ENCODE results near the gene HMCN2. TPM values are rescaled to one million over a fixed set of nuclear protein-coding genes. Genes with fewer than 3 reads are reported as not detected.

Gene HMCN2
- polyA plus RNA-seq, 1 of the 3 experiments (the other 2 are of a cell fraction) = 0.15 TPM

GRCh38 chr9:130458027-130458803 is 192.7 kb downstream of the HMCN2 start:
- H4K20me1 ChIP-seq (ENCODE audit: insufficient read depth) = no peaks in the 10 kb centered on the region
- no peaks in the 10 kb centered on the region for H3K79me2 ChIP-seq (ENCODE audit: insufficient read depth)
- no peak overlapping the region for H3K9ac ChIP-seq
- CTCF ChIA-PET = interaction anchor here (0.6 to 28.4 kb wide), 4 partner anchors 37 to 264 kb away, joined by 3 to 520 read pairs (median 3); no protein-coding TSS in a partner anchor
- no peak for DNase-seq
- no peak overlapping the region for H2AFZ ChIP-seq (ENCODE audit: low read depth)
- no peak overlapping the region for H3K4me2 ChIP-seq
- no peak for TF ChIP-seq USF2 (IDR thresholded peaks at IDR 0.05; ENCODE audit: borderline replicate concordance, low read depth, low read length)
- TF ChIP-seq FOXJ3 (CRISPR knock-in tag; IDR thresholded peaks at IDR 0.05) = no peak
- no peak for TF ChIP-seq MEF2A (IDR thresholded peaks at IDR 0.05; ENCODE audit: borderline replicate concordance, low read depth)
- no peak for TF ChIP-seq CTCF (IDR thresholded peaks at IDR 0.05)
- no peak for TF ChIP-seq NRF1 (IDR thresholded peaks at IDR 0.05; ENCODE audit: low read depth, low read length)
- no peak for TF ChIP-seq RCOR1 (IDR thresholded peaks at IDR 0.05; ENCODE audit: low read length)
- no peak for TF ChIP-seq YY1 (IDR thresholded peaks at IDR 0.05; ENCODE audit: low read depth)
- no peak for TF ChIP-seq GATA2 (CRISPR knock-in tag; IDR thresholded peaks at IDR 0.05)
- no peak for TF ChIP-seq REST (IDR thresholded peaks at IDR 0.05; ENCODE audit: low read depth, low read length)
- TF ChIP-seq FOXM1 (IDR thresholded peaks at IDR 0.05; ENCODE audit: low read depth) = no peak
- no peak for TF ChIP-seq MXI1 (IDR thresholded peaks at IDR 0.05; ENCODE audit: low read depth, low read length)
- no peaks in the 10 kb centered on the region for H3K9me2 ChIP-seq
- H3K27ac ChIP-seq (ENCODE audit: low read depth in 2 of 2, low read length in 1 of 2) = no peak overlapping the region
- H3F3A ChIP-seq (replicated peaks; ENCODE audit: insufficient read depth) = no peaks in the 10 kb centered on the region
- H3K4me1 ChIP-seq (ENCODE audit: control insufficient read depth in 1 of 2, insufficient read depth in 2 of 2, low read depth in 1 of 2, low read length in 1 of 2) = peaks cover 0 to 22% of the 10 kb centered on the region in 2 experiments; a peak in 1 of 4 replicates
- H3K4me3 ChIP-seq (ENCODE audit: low read depth in 2 of 2, low read length in 1 of 2) = no peak overlapping the region
- H3K9me3 ChIP-seq = no peaks in the 10 kb centered on the region
- POLR2A ChIA-PET = interaction anchor here (0.6 kb wide), 1 partner anchor 56 kb away, joined by 3 read pairs; no protein-coding TSS in a partner anchor
- H3K36me3 ChIP-seq (replicated peaks in 1 of 2; ENCODE audit: control insufficient read depth in 1 of 2, insufficient read depth in 2 of 2, low read length in 1 of 2) = no peaks in the 10 kb centered on the region
- WGBS (ENCODE audit: low lambda C conversion rate) = 85% methylated on average over 20 of the region's 23 CpGs
- H3K27me3 ChIP-seq (ENCODE audit: insufficient read depth) = 0 out of 2 replicates have a peak, but pooled peaks cover 6% of the 10 kb centered on the region
